Measurements from ENCODE around the gene CCL5. TPM values are rescaled to one million over a fixed set of nuclear protein-coding genes. Genes with fewer than 3 reads are reported as not detected.

CCL5 gene
- total RNA-seq, 2 experiments from 2014 or later, result 35.6 to 40.1 TPM

- H3K27me3 ChIP-seq (ENCODE audit: control insufficient read depth in 1 of 2, insufficient read depth in 2 of 2, low read length in 2 of 2), result no peaks in the 10 kb centered on the region
- no peaks in the 10 kb centered on the region for H3K36me3 ChIP-seq (ENCODE audit: insufficient read depth, low read length)
- TF ChIP-seq CTCF (IDR thresholded peaks at IDR 0.05), result no peak
- H3K27ac ChIP-seq (ENCODE audit: low read depth in 1 of 2, low read length in 2 of 2), result no peak overlapping the region
- H3K4me3 Mint-ChIP-seq, result peak overlapping the region; percentile 9
- DNase-seq (no peak), ATAC-seq (ENCODE audit: poor library complexity) (no peak)
- peaks cover 41% of the 10 kb centered on the region for H3K4me1 ChIP-seq (ENCODE audit: insufficient read depth, low read length)
- no peaks in the 10 kb centered on the region for H3K27me3 Mint-ChIP-seq
- peak overlapping the region; percentile 59 for H3K4me3 ChIP-seq (ENCODE audit: low read length)
- H3K36me3 Mint-ChIP-seq (ENCODE audit: low read depth), result no peaks in the 10 kb centered on the region
- H3K27ac Mint-ChIP-seq, result no peak overlapping the region
- no peaks in the 10 kb centered on the region for H3K9me3 Mint-ChIP-seq
- peaks cover 17% of the 10 kb centered on the region for H3K4me1 Mint-ChIP-seq (ENCODE audit: low read depth)
- ChIA-PET POLR2A (interaction anchor here (0.6 kb wide), 1 partner anchor 23 kb away, joined by 5 read pairs; no protein-coding TSS in a partner anchor), CTCF (no interaction called here)
- H3K9me3 ChIP-seq (ENCODE audit: control insufficient read depth in 1 of 2, insufficient read depth in 1 of 2, low read length in 2 of 2), result no peaks in the 10 kb centered on the region
- intact Hi-C loops (cut with DNase I, micrococcal nuclease), result no loop called here
Measured at GRCh38 chr17:35877345-35878029, 2.7 kb downstream of the CCL5 start.

- TF ChIP-seq CTCF (IDR thresholded peaks at IDR 0.05), result no peak
- Mint-ChIP-seq H3K9me3 (no peaks in the 10 kb centered on the region), H3K4me3 (no peak overlapping the region), H3K27me3 (no peaks in the 10 kb centered on the region), H3K4me1 (ENCODE audit: low read depth) (peaks cover 23% of the 10 kb centered on the region), H3K27ac (no peak overlapping the region), H3K36me3 (ENCODE audit: low read depth) (no peaks in the 10 kb centered on the region)
- Histone ChIP-seq H3K36me3 (ENCODE audit: insufficient read depth, low read length) (no peaks in the 10 kb centered on the region), H3K9me3 (ENCODE audit: control insufficient read depth in 1 of 2, insufficient read depth in 1 of 2, low read length in 2 of 2) (no peaks in the 10 kb centered on the region), H3K4me3 (ENCODE audit: low read length) (peak overlapping the region; percentile 59), H3K27ac (ENCODE audit: low read depth in 1 of 2, low read length in 2 of 2) (peak overlapping the region in 1 of 2 donors; percentile 52), H3K27me3 (ENCODE audit: control insufficient read depth in 1 of 2, insufficient read depth in 2 of 2, low read length in 2 of 2) (no peaks in the 10 kb centered on the region), H3K4me1 (ENCODE audit: insufficient read depth, low read length) (peaks cover 47% of the 10 kb centered on the region)
- CTCF ChIA-PET, result interaction anchor here (1.3 kb wide), 1 partner anchor 13 kb away, joined by 5 read pairs; no protein-coding TSS in a partner anchor
- no peak for ATAC-seq (ENCODE audit: poor library complexity)
- no peak for DNase-seq
- POLR2A ChIA-PET, result interaction anchor here (0.7 kb wide), 1 partner anchor 12 kb away, joined by 3 read pairs; no protein-coding TSS in a partner anchor
- intact Hi-C loops (cut with DNase I, micrococcal nuclease), result no loop called here
Measured at GRCh38 chr17:35876534-35876933, 3.6 kb downstream of the CCL5 start.

GRCh38 chr17:35875800-35876139, 4.4 kb downstream of the CCL5 start:
- peaks cover 31% of the 10 kb centered on the region for H3K4me1 Mint-ChIP-seq (ENCODE audit: low read depth)
- H3K27ac ChIP-seq (ENCODE audit: low read depth in 1 of 2, low read length in 2 of 2), result peak overlapping the region in 1 of 2 donors; percentile 52

More at GRCh38 chr17:35875800-35876139, 4.4 kb downstream of the CCL5 start:
- intact Hi-C loops (cut with DNase I, micrococcal nuclease), result no loop called here
- POLR2A ChIA-PET, result no interaction called here
- H3K27me3 ChIP-seq (ENCODE audit: control insufficient read depth in 1 of 2, insufficient read depth in 2 of 2, low read length in 2 of 2), result no peaks in the 10 kb centered on the region
- CTCF ChIA-PET, result interaction anchor here (1.3 kb wide), 1 partner anchor 12 kb away, joined by 5 read pairs; no protein-coding TSS in a partner anchor
- Mint-ChIP-seq H3K36me3 (ENCODE audit: low read depth) (no peaks in the 10 kb centered on the region), H3K9me3 (no peaks in the 10 kb centered on the region), H3K27ac (peak overlapping the region; percentile 45), H3K27me3 (no peaks in the 10 kb centered on the region), H3K4me3 (no peak overlapping the region)
- no peak for ATAC-seq (ENCODE audit: poor library complexity)
- DNase-seq, result no peak
- peaks cover 47% of the 10 kb centered on the region for H3K4me1 ChIP-seq (ENCODE audit: insufficient read depth, low read length)
- no peaks in the 10 kb centered on the region for H3K9me3 ChIP-seq (ENCODE audit: control insufficient read depth in 1 of 2, insufficient read depth in 1 of 2, low read length in 2 of 2)
- H3K4me3 ChIP-seq (ENCODE audit: low read length), result peak overlapping the region; percentile 59
- TF ChIP-seq CTCF (IDR thresholded peaks at IDR 0.05), result no peak
- no peaks in the 10 kb centered on the region for H3K36me3 ChIP-seq (ENCODE audit: insufficient read depth, low read length)
